Astrocyte of the spinal cord (primary cell): ENCODE results near the gene EAPP.
"Not testable (repeated sequence)": the region's sequence is repeated elsewhere in the genome, so short reads cannot be mapped to it uniquely, and the experiment has no call there.

Experiments
- DNase-seq: peaks from one replicate; pipeline ENCODE4 v3.0.0; 2011; ENCODE audit warnings: low read depth, low spot score
- H3K4me3 ChIP-seq: 2 replicates; pipeline ENCODE4 v1.5.1; 2011; ENCODE audit warnings: low read depth, mild to moderate bottlenecking, low read length, moderate library complexity
- CTCF ChIP-seq: IDR thresholded peaks from 2 replicates; pipeline ENCODE4 v1.5.1; 2012; ENCODE audit warnings: low read depth, mild to moderate bottlenecking, low read length, inconsistent platforms
- in situ Hi-C: cut with HindIII; loops from 2 replicates; pipeline ENCODE4 v1.10.0; 2017; ENCODE audit warnings: low sequenced_read_pairs

EAPP gene

GRCh38 chr14:34482463-34482862, 57.0 kb downstream of the EAPP start:
- no peak for TF ChIP-seq CTCF
- in situ Hi-C loops: no loop called here
- H3K4me3 ChIP-seq: no peak overlapping the region
- DNase-seq: no peak

- in situ Hi-C loops: no loop called here
- TF ChIP-seq CTCF: no peak
- DNase-seq: no peak
- no peak overlapping the region for H3K4me3 ChIP-seq
Measured at GRCh38 chr14:34479694-34480093, 59.8 kb downstream of the EAPP start.

DNA sequence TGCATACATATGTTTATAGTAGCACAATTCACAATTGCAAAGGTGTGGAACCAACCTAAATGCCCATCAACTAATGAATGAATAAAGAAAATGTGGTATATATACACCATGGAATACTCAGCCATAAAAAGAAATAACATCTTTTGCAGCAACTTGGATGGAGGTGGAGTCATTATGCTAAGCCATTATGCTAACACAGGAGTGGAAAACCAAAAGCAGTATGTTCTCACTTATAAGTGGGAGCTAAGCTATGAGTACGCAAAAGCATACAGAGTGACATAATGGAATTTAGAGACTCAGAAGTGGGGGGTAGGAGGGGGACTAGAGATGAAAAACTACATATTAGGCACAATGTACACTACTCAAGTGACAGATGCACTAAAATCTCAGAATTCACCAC, 61.2 kb downstream of the EAPP start:
- in situ Hi-C loops: no loop called here

GRCh38 chr14:34476036-34476435, 63.5 kb downstream of the EAPP start:
- in situ Hi-C loops, H3K4me3 ChIP-seq, DNase-seq: not testable (repeated sequence)

More for the DNA sequence above, 61.2 kb downstream of the EAPP start:
- TF ChIP-seq CTCF: no peak
- DNase-seq: no peak
- no peak overlapping the region for H3K4me3 ChIP-seq

- TF ChIP-seq CTCF: no peak
- no peak for DNase-seq
- in situ Hi-C loops: no loop called here
- H3K4me3 ChIP-seq: no peak overlapping the region
Measured at GRCh38 chr14:34475163-34475562, 64.3 kb downstream of the EAPP start.

- in situ Hi-C loops: no loop called here
Measured at GRCh38 chr14:34474187-34474679, 65.3 kb downstream of the EAPP start.

More at GRCh38 chr14:34474187-34474679, 65.3 kb downstream of the EAPP start:
- no peak for DNase-seq
- TF ChIP-seq CTCF: no peak
- H3K4me3 ChIP-seq: no peak overlapping the region
